ENCODE measurements around the gene KRT86.
"Not testable (repeated sequence)": the region's sequence is repeated elsewhere in the genome, so short reads cannot be mapped to it uniquely, and the experiment has no call there.

Gene KRT86

GRCh38 chr12:52238916-52239646, 35.4 kb upstream of the KRT86 start:
- DNase-seq (ENCODE audit: low read depth) = no peak

DNA sequence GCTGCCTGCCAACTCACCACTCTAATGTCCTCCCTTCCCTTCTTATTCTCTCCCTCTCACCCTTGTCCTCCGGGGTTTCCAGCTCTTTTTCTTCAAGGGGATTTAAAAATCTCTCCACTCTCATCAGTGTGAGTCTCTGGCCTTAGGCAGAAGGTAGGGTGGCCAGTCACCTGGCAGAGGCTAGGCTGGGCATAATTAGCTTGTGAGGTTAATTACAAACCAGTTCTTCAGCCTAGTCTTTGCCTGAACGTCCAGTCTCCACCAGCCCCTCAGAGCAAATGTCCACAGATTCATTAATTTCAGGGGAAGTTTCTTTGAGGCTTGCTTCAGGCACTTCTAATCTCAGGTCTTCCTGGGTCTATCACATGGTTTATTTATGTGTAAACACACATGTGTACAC, 34.7 kb upstream of the KRT86 start:
- DNase-seq (ENCODE audit: low read depth) = no peak

DNA sequence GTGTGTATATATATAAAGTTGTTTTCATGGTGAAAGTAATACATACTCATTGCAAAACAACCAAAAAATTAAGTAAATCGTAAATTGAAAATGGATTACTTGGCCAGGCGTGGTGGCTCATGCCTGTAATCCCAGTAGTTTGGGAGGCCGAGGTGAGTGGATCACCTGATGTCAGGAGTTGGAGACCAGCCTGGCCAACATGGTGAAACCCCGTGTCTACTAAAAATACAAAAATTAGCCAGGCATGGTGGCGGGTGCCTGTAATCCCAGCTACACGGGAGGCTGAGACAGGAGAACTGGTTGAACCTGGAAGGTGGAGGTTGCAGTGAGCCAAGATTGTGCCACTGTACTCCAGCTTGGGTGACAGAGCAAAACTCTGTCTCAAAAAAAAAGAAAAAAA, 34.2 kb upstream of the KRT86 start:
- DNase-seq (ENCODE audit: low read depth) = not testable (repeated sequence)

DNA sequence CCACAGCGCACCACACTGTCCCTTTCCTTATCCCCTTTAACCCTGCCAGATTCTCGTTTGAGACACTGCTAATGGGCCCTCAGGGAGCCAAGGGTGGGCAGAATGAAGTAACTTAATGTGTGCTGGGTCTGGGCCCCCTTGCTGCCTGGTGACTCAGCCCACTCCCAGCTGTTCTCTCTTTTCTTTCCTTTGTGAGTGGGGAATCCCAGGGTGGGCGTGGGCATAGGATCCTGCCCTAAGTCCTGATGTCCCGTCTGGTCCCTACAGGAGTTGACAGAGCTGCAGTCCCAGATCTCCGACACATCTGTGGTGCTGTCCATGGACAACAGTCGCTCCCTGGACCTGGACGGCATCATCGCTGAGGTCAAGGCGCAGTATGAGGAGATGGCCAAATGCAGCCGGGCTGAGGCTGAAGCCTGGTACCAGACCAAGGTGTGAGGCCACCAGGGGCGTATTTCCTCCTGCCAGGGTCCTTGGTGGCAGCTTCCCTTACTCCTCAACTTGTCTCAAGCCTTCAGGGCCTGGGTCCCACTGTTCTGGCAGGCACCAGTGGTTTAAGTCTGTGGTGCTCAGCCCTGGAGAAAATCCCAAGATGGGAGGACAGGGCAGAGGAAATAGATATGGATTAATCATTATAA, 33.1 kb upstream of the KRT86 start:
- no peak for DNase-seq (ENCODE audit: low read depth)

DNA sequence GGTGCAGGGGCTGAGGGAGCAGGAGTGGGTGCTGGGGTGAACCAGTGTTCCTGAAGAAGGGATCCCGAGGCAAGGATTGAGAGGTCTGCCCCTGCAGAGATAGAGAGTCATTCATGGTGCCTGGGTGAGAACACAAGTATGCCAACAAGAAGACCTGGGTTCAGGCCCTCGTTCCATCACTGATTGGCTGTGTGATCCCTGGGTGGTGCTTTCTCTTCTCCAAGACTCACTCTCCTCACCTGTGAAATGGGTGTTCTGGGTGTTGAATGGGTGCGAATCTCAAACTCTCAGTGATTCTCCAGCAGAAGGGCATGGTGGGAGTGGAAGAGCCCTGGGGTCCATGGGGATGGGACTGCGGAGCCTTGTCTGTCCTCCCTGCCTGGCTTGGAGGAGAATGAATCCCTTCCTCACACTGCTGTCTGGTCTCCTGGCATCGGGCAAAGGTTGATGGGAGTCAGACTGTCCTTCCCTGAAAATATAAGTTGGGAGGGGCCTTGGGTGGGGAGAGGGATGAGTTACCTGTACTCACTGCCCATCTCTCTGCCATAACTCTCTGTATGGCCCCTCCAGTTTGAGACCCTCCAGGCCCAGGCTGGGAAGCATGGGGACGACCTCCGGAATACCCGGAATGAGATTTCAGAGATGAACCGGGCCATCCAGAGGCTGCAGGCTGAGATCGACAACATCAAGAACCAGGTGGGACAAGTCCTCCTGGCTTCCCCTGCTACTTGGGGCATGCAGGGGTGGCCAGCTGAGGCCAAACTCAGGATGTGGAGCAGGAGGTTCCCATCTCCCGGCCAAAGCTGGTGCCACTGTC, 31.8 kb upstream of the KRT86 start:
- DNase-seq (ENCODE audit: low read depth) = no peak

- no peak for DNase-seq (ENCODE audit: low read depth)
Measured at GRCh38 chr12:52243259-52243855, 31.1 kb upstream of the KRT86 start.

DNA sequence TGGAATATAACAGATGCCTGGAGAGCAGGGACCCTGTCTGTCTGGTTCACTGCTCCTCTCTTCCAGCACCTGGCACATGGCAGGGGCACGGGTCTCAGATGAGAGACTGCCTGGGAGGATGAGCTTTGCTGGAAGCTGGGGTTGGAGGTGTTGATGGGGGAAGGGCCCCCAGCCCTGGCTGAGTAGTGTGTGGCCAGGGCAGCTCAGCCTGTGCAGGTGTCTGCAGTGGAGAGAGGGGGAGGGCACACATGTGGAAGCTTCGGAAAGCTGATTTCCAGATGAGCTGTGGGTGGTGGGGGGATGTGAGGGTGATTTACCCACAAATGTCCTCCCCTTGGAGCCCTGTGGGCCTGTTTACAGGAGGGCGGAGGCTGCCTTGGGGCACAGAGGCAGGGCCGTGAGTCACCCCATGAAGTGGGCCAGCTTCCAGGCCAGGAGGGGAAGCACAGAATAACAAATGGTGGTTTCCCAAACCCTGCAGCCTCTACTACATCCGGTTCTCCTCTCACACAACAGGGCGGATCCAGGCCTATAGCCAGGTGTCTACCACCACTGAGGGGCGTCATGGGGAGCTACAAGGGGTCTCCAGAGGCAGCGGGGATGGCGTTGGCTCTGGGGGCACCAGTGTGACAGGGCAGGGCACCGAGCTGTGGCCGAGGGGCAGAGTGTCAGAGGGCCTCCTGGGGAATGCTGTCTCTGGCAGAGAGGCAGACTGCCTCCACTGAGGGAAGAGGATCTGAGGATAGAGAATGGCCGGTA, 30.4 kb upstream of the KRT86 start:
- DNase-seq (ENCODE audit: low read depth) = peak; percentile 90

GRCh38 chr12:52244615-52244994, 29.8 kb upstream of the KRT86 start:
- no peak for DNase-seq (ENCODE audit: low read depth)

- DNase-seq (ENCODE audit: low read depth) = no peak
Measured at GRCh38 chr12:52245259-52245961, 29.0 kb upstream of the KRT86 start.

GRCh38 chr12:52245962-52246569, 28.4 kb upstream of the KRT86 start:
- DNase-seq (ENCODE audit: low read depth) = no peak

GRCh38 chr12:52246720-52247621, 27.5 kb upstream of the KRT86 start:
- DNase-seq (ENCODE audit: low read depth) = no peak

DNA sequence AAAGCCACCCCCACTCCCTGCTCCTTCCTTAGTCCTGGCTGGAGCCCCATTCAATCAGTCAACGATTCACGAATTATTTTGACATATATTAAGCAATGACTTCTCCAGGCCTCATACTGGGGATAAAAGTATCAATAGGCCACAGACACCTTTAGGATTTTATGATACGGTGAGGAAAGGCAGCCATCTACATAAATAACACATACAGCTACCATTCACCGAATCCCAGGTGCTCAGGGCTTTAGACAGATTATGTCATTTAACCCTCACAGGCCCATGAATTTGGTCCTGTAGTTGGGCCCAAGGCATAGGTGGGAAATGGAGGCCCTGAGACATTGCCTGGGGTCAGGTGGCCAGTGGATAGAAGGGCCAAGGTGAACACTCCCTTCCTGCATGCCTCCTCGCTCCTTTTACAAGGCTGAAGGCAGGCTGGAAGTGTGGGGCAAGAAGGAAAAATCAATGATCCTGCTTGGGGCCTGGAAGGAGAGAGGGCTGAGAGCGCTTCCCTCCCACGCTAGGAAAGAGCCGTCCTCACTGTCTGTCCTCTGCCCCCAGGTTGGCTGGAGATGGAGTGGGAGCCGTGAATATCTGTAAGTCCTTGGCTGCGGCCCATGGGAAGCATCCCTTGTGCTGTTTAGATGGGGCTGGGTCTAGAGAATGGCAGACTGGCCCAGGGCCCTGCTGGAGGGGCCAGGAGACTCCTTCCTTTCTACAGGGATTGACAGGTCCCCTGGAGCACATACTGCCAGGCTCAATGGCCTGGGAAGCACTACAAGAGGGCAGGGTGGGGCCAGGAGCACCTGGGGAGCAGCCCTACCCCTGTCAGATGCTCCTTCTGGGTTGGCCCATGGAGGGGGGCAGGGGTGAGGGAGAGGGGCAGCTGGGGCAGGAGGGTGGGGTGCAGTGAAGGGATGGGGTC, 26.6 kb upstream of the KRT86 start:
- no peak for DNase-seq (ENCODE audit: low read depth)

DNA sequence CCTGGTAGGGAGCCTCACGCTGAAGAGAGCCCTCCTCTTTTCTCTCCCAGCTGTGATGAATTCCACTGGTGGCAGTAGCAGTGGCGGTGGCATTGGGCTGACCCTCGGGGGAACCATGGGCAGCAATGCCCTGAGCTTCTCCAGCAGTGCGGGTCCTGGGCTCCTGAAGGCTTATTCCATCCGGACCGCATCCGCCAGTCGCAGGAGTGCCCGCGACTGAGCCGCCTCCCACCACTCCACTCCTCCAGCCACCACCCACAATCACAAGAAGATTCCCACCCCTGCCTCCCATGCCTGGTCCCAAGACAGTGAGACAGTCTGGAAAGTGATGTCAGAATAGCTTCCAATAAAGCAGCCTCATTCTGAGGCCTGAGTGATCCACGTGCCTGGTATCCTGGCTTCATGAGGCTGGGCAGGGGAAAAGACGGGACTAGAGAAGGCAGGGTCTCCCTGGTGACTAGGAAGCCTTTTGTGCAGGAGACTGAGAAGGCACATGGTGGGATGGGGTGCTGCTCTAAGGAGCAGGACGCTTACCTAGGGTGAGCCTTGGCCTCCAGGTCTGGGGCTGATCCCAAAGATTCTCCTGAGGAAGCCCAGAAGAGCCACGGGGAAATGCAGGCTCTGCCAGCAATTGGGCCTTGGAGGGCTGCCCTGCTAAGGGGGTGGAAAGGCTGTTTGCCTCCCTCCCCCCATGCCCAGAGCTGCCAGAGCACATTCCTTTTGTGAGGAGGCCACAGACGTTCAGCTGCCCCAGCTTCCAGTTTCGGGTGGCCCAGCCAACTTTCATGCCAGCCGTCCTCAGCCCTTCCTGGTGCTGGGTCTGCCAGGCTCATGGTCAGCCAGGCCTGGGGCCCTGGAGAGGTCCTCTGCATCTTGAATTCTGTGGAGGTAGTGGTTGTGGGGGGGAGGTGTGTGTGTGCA, 25.6 kb upstream of the KRT86 start:
- no peak for DNase-seq (ENCODE audit: low read depth)

DNA sequence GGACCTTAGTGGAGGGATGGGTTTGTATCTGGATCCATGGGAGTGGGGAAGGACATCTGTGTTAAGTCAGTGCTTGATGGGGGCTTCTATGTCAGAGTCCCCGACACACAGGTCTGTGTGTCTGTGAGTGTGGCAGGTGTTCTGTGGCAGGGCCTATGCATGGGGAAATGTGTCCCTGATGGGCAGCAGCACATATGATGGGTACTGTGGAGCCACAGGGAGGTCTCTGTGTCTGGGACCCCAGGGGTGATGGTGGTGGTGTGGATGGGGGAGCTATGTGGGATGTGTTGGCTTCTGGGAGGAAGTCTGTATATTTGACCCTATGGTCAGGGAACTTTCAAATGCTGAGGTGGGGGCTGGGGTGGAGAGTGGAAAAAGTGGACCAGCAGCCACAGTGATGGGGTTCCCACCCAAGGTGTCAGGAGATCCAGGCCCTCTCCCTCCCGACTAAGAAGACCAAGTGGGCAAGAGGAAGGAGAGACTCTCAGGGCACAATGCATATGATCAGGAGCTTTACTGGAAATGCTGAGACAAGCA, 24.9 kb upstream of the KRT86 start:
- DNase-seq (ENCODE audit: low read depth) = no peak

DNA sequence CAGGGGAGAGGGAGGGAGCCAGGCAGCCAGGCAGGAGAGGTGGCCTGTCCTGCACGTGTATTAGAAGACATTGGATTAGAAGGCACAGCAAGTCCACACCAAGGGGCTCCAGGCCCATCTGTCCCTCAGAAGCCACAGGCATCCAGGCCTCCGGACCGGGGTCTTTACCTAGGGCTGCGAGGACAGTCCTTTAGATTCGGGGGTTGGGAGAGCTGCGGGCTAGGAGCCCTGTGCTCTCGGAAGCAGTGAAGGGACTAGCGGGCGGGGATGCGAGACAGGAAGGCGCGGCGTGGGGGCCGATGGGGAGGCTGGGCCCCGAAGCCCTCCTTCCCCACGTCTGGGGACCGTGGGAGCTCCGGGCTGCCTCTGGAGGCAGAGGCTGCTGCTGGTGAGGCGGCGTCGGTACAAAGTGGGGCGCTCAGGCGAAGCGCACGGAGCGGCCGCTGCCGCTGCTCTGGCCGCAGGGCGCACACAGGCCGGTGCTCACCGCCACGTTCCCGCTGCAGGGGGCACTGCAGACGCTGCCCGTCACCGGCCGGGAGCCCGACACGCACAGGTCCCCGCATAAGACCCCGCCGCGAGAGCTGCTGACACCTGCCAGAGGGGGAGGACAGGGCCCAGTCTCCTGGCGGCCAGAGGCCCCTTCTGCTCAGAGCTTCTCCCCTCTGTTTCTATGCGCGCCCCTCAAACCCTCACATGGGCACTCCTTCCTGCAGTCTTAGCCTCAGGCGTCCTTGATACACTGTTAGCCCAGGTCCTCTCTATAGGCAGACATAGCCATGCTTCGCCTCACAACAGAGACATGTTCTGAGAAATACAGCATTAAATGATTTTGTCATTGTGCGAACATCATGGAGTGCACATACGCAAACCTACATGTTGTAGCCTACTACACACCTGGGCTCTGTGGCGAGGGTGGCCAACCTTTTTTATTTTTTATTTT, 24.1 kb upstream of the KRT86 start:
- DNase-seq (ENCODE audit: low read depth) = no peak

- DNase-seq (ENCODE audit: low read depth) = no peak
Measured at GRCh38 chr12:52251367-52252051, 22.9 kb upstream of the KRT86 start.
